GM12878 (cell line): ENCODE data around the gene STAC2. TPM values are rescaled to one million over a fixed set of nuclear protein-coding genes. Genes with fewer than 3 reads are reported as not detected.

Experiments
- ATF2 ChIP-seq: IDR thresholded peaks from 2 replicates; pipeline ENCODE4 v1.6.1; 2012; ENCODE audit warnings: low read length, inconsistent platforms
- ATF7 ChIP-seq: fragments of 450-650 bp; IDR thresholded peaks from 2 replicates; pipeline ENCODE4 v1.6.1; 2016; ENCODE audit warnings: low read depth, mild to moderate bottlenecking
- BCLAF1 ChIP-seq: fragments of 450-650 bp; IDR thresholded peaks from 2 replicates; pipeline ENCODE4 v1.6.1; 2017; ENCODE audit warnings: antibody characterized with exemption, mild to moderate bottlenecking, moderate library complexity
- BHLHE40 ChIP-seq, 2 experiments: fragments of 450-650 bp in 1 of 2; IDR thresholded peaks; 2 replicates each; pipeline ENCODE4 v1.6.1; 2011 to 2017; ENCODE audit warnings: low read depth in 2 of 2, borderline replicate concordance in 1 of 2, improper control_type of control experiment in 1 of 2, low read length in 1 of 2, mild to moderate bottlenecking in 1 of 2
- E4F1 ChIP-seq: fragments of 450-650 bp; IDR thresholded peaks from 2 replicates; pipeline ENCODE4 v1.6.1; 2018; ENCODE audit warnings: borderline replicate concordance, mild to moderate bottlenecking; ENCODE audit not compliant: partially characterized antibody
- FOXM1 ChIP-seq: IDR thresholded peaks from 2 replicates; pipeline ENCODE4 v1.6.1; 2012; ENCODE audit warnings: low read depth, mild to moderate bottlenecking, inconsistent platforms, low read length, moderate library complexity
- HDAC2 ChIP-seq: fragments of 200-600 bp; sonication (generic); IDR thresholded peaks from 2 replicates; pipeline ENCODE4 v1.6.1; 2017
- JUNB ChIP-seq: IDR thresholded peaks from 2 replicates; pipeline ENCODE4 v1.6.1; 2016; ENCODE audit warnings: antibody characterized with exemption, mild to moderate bottlenecking
- MAX ChIP-seq: IDR thresholded peaks from 2 replicates; pipeline ENCODE4 v1.6.1; 2012; ENCODE audit warnings: low read depth, low read length, improper control_type of control experiment
- MTA3 ChIP-seq: IDR thresholded peaks from 2 replicates; pipeline ENCODE4 v1.6.1; 2012; ENCODE audit warnings: low read length, inconsistent platforms, borderline replicate concordance
- PRDM15 ChIP-seq: fragments of 450-650 bp; formaldehyde crosslinking; IDR thresholded peaks from 2 replicates; pipeline ENCODE4 v1.4.0; 2020; ENCODE audit warnings: mild to moderate bottlenecking, moderate library complexity
- RELB ChIP-seq: fragments of 450-650 bp; IDR thresholded peaks from 2 replicates; pipeline ENCODE4 v1.6.1; 2017; ENCODE audit warnings: low read depth, mild to moderate bottlenecking, moderate library complexity
- SIN3A ChIP-seq: IDR thresholded peaks from 2 replicates; pipeline ENCODE4 v1.6.1; 2012; ENCODE audit warnings: low read depth, low read length, improper control_type of control experiment
- SMARCA5 ChIP-seq: fragments of 450-650 bp; IDR thresholded peaks from 2 replicates; pipeline ENCODE4 v1.6.1; 2017; ENCODE audit warnings: mild to moderate bottlenecking
- TBL1XR1 ChIP-seq: IDR thresholded peaks from 2 replicates; pipeline ENCODE4 v1.6.1; 2012; ENCODE audit warnings: low read depth, low read length, improper control_type of control experiment
- WRNIP1 ChIP-seq: IDR thresholded peaks from 2 replicates; pipeline ENCODE4 v1.6.1; 2011; ENCODE audit warnings: low read depth, low read length, improper control_type of control experiment, borderline replicate concordance
- YBX1 ChIP-seq: fragments of 450-650 bp; IDR thresholded peaks from 2 replicates; pipeline ENCODE4 v1.6.1; 2016; ENCODE audit warnings: antibody characterized with exemption
- ZNF217 ChIP-seq: fragments of 450-650 bp; IDR thresholded peaks from 2 replicates; pipeline ENCODE4 v1.6.1; 2017; ENCODE audit warnings: antibody characterized with exemption, mild to moderate bottlenecking
- ZNF384 ChIP-seq: IDR thresholded peaks from 2 replicates; pipeline ENCODE4 v1.6.1; 2012; ENCODE audit warnings: low read depth, mild to moderate bottlenecking, low read length, improper control_type of control experiment, borderline replicate concordance
- polyA plus RNA-seq, 11 experiments: library from polyadenylated mRNA; depleted of rRNA in 4 of 11; unstranded in 6 of 11; stranded (reverse) in 5 of 11; fragments of >200 nt; fragmentation: Nextera tagmentation in 4 of 11; fragmentation: Illumina TruSeq in 1 of 11; extraction: Ambion mirVana in 4 of 11; extraction: Trizol in 1 of 11; gene quantifications; 1 replicate in 1 of 11; 2 replicates in 10 of 11; pipeline versions ENCODE4 v1.2.1 to v1.2.3, GENCODE V29; 2011 to 2016; ENCODE audit warnings: inconsistent platforms in 2 of 11, missing spikeins in 2 of 11, low read depth in 1 of 11
- total RNA-seq, 4 experiments: library from RNA; depleted of rRNA in 3 of 4; stranded (reverse); fragments of >200 nt in 3 of 4; fragmentation: Illumina TruSeq in 1 of 4; extraction: Trizol in 1 of 4; gene quantifications; 2 replicates each; pipeline versions ENCODE4 v1.2.1 to v1.2.3, GENCODE V29; 2013 to 2021

The STAC2 gene
- total and polyA plus RNA-seq, 10 of the 15 experiments (the other 5 are each of a cell fraction or from before 2014, with no cell fraction given) = 0.04 TPM; not detected in 9

- TF ChIP-seq E4F1 (no peak), PRDM15 (CRISPR knock-in tag) (no peak), BHLHE40 (IDR thresholded peaks at IDR 0.05; ENCODE audit: borderline replicate concordance in 1 of 2, low read depth in 2 of 2, low read length in 1 of 2) (no peak), YBX1 (no peak), ATF7 (no peak), RELB (no peak), HDAC2 (no peak), SIN3A (no peak), JUNB (no peak), ATF2 (no peak), MTA3 (no peak), FOXM1 (no peak), SMARCA5 (peak; percentile 89; the same call in 1 of the 2 replicates), BCLAF1 (no peak), WRNIP1 (no peak), ZNF384 (no peak), TBL1XR1 (no peak), MAX (no peak), ZNF217 (no peak)
These were observed 61.0 kb downstream of the STAC2 start (continued) for GRCh38 chr17:39164675-39165143.
